Fibroblast of lung (primary cell): ENCODE results near the gene CDS2. TPM values are rescaled to one million over a fixed set of nuclear protein-coding genes. Genes with fewer than 3 reads are reported as not detected.

Source experiments
- DNase-seq, 2 donors: peaks; one replicate each; pipeline versions ENCODE4 v3.0.0 to v3.0.0-alpha.2; 2010; ENCODE audit warnings: low read depth in 2 of 2
- H2AFZ ChIP-seq: 2 replicates; pipeline ENCODE4 v1.5.1; 2012; ENCODE audit warnings: low read length, control low read depth, inconsistent platforms
- H3K27ac ChIP-seq: 2 replicates; pipeline ENCODE4 v1.5.1; 2011; ENCODE audit warnings: low read length, control low read depth; ENCODE audit not compliant: insufficient read depth
- H3K27me3 ChIP-seq: 2 replicates; pipeline ENCODE4 v1.5.1; 2011; ENCODE audit warnings: mild to moderate bottlenecking, low read length; ENCODE audit not compliant: control insufficient read depth, insufficient read depth
- H3K36me3 ChIP-seq: 2 replicates; pipeline ENCODE4 v1.5.1; 2011; ENCODE audit warnings: low read length; ENCODE audit not compliant: control insufficient read depth, insufficient read depth
- H3K4me1 ChIP-seq: 2 replicates; pipeline ENCODE4 v1.5.1; 2011; ENCODE audit warnings: low read length; ENCODE audit not compliant: control insufficient read depth, insufficient read depth; ENCODE audit errors: extremely low read depth
- H3K4me2 ChIP-seq: 2 replicates; pipeline ENCODE4 v1.5.1; 2011; ENCODE audit warnings: low read length, control low read depth; ENCODE audit not compliant: insufficient read depth; ENCODE audit errors: extremely low read depth
- H3K4me3 ChIP-seq, 4 experiments: fragments of 200-600 bp in 1 of 4; sonication (generic) in 1 of 4; replicated peaks in 1 of 4; 2 replicates each; pipeline ENCODE4 v1.5.1; 2011 to 2016; ENCODE audit warnings: low read length in 4 of 4, low read depth in 3 of 4, mild to moderate bottlenecking in 3 of 4, control low read depth in 2 of 4, inconsistent platforms in 1 of 4, mixed read lengths in 1 of 4; ENCODE audit not compliant: insufficient read depth in 1 of 4; ENCODE audit errors: control extremely low read depth in 1 of 4
- H3K79me2 ChIP-seq: 2 replicates; pipeline ENCODE4 v1.5.1; 2012; ENCODE audit warnings: mild to moderate bottlenecking, low read length, inconsistent platforms; ENCODE audit not compliant: control insufficient read depth, insufficient read depth
- H3K9ac ChIP-seq: 2 replicates; pipeline ENCODE4 v1.5.1; 2011; ENCODE audit warnings: mild to moderate bottlenecking, low read length, control low read depth; ENCODE audit not compliant: insufficient read depth
- H3K9me3 ChIP-seq: 2 replicates; pipeline ENCODE4 v1.5.1; 2012; ENCODE audit warnings: low read depth, low read length; ENCODE audit not compliant: control insufficient read depth, insufficient read depth
- H4K20me1 ChIP-seq: 2 replicates; pipeline ENCODE4 v1.5.1; 2011; ENCODE audit warnings: low read length; ENCODE audit not compliant: control insufficient read depth, insufficient read depth; ENCODE audit errors: extremely low read depth
- CTCF ChIP-seq, 2 donors: IDR thresholded peaks in 1 of 2; conservative IDR thresholded peaks in 1 of 2; 1 replicate in 1 of 2; 2 replicates in 1 of 2; pipeline ENCODE4 v1.5.1; 2011 to 2012; ENCODE audit warnings: low read length in 2 of 2, control low read depth in 1 of 2, inconsistent platforms in 1 of 2, low read depth in 1 of 2, mild to moderate bottlenecking in 1 of 2
- EZH2 ChIP-seq: IDR thresholded peaks from 2 replicates; pipeline ENCODE4 v1.5.1; 2012; ENCODE audit warnings: low read length, control low read depth, mild to moderate bottlenecking; ENCODE audit errors: missing control alignments
- polyA plus RNA-seq, 2 donors: library from polyadenylated mRNA; depleted of rRNA in 1 of 2; stranded (reverse) in 1 of 2; unstranded in 1 of 2; fragments of >200 nt; gene quantifications; 2 replicates each; pipeline ENCODE4 v1.2.1, GENCODE V29; 2011 to 2012; ENCODE audit warnings: missing spikeins in 1 of 2
- total RNA-seq: library from RNA; depleted of rRNA; stranded (reverse); fragments of >200 nt; gene quantifications from 2 replicates; pipeline ENCODE4 v1.2.1, GENCODE V29; 2014

CDS2 gene
- total and polyA plus RNA-seq, 2 donors (not counting 1 experiment from before 2014, with no cell fraction given), result 32.7 to 59.7 TPM

DNA sequence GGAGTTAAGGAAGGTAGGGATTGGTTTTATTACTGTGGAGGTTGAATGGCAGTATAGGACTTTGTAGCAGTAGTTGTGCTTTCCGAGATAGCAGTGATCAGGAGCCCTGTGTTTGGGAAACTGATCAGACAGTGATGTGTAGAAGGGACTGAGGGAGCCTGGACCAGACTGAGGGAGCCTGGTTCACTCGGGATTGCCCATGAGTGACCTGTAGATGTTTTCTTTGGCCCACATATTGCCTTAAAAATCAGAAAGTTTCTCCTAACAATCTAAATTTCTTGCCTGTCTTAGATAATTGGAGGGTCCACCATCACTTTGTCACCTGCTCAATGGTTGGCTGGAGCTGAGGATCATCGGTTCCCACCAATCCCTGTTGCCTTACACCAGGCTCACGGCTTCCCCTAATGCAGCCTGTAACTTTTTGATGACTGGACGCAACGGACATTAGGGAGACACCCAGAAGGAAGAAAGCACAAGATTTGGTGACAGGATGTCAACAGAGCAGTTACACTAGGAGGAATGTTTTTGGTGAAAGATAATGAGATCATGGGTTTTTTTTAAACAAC, 1.1 kb downstream of the CDS2 start:
- peak overlapping the region; percentile 90 for H3K27ac ChIP-seq
- peak overlapping the region; percentile 33 for H3K9ac ChIP-seq
- no peaks in the 10 kb centered on the region for H3K9me3 ChIP-seq
- no peaks in the 10 kb centered on the region for H3K27me3 ChIP-seq
- H3K79me2 ChIP-seq, result peaks cover 34% of the 10 kb centered on the region
- H2AFZ ChIP-seq, result no peak overlapping the region
- TF ChIP-seq EZH2 (no peak), CTCF (conservative IDR thresholded peaks at IDR 0.05 in 1 of 2, IDR thresholded peaks at IDR 0.05 in 1 of 2; ENCODE audit: low read depth in 1 of 2, low read length in 2 of 2) (no peak)
- H3K4me2 ChIP-seq, result peak overlapping the region; percentile 96
- peaks cover 4% of the 10 kb centered on the region for H3K4me1 ChIP-seq
- DNase-seq, result no peak
- H3K4me3 ChIP-seq, result peak overlapping the region; percentile 75 to 81 (median 78)
- no peaks in the 10 kb centered on the region for H4K20me1 ChIP-seq
- no peaks in the 10 kb centered on the region for H3K36me3 ChIP-seq

GRCh38 chr20:5128886-5129285, 2.1 kb downstream of the CDS2 start:
- Histone ChIP-seq H3K79me2 (peaks cover 38% of the 10 kb centered on the region), H3K27me3 (no peaks in the 10 kb centered on the region), H3K9me3 (no peaks in the 10 kb centered on the region), H4K20me1 (no peaks in the 10 kb centered on the region), H3K27ac (no peak overlapping the region), H3K4me2 (peak overlapping the region; percentile 28), H3K4me3 (peak overlapping the region in 1 of 4 experiments; percentile 75), H3K36me3 (no peaks in the 10 kb centered on the region), H3K9ac (no peak overlapping the region), H2AFZ (no peak overlapping the region), H3K4me1 (peaks cover 4% of the 10 kb centered on the region)
- DNase-seq, result no peak
- TF ChIP-seq EZH2 (no peak), CTCF (conservative IDR thresholded peaks at IDR 0.05 in 1 of 2, IDR thresholded peaks at IDR 0.05 in 1 of 2; ENCODE audit: low read depth in 1 of 2, low read length in 2 of 2) (no peak)

GRCh38 chr20:5131502-5131901, 4.7 kb downstream of the CDS2 start:
- TF ChIP-seq EZH2 (no peak), CTCF (conservative IDR thresholded peaks at IDR 0.05 in 1 of 2, IDR thresholded peaks at IDR 0.05 in 1 of 2; ENCODE audit: low read depth in 1 of 2, low read length in 2 of 2) (no peak)
- peaks cover 45% of the 10 kb centered on the region for H3K79me2 ChIP-seq

More at GRCh38 chr20:5131502-5131901, 4.7 kb downstream of the CDS2 start:
- Histone ChIP-seq H3K4me1 (peaks cover 4% of the 10 kb centered on the region), H4K20me1 (no peaks in the 10 kb centered on the region), H3K9me3 (no peaks in the 10 kb centered on the region), H2AFZ (no peak overlapping the region), H3K27me3 (no peaks in the 10 kb centered on the region), H3K4me2 (peak overlapping the region; percentile 11), H3K4me3 (no peak overlapping the region), H3K36me3 (no peaks in the 10 kb centered on the region), H3K27ac (no peak overlapping the region), H3K9ac (no peak overlapping the region)
- DNase-seq, result no peak
